OCI-LY7 (cell line): ENCODE data around the gene SEMA3D.

Experiments
- EZH2phosphoT487 ChIP-seq: fragments of 200-600 bp; sonication (generic); IDR thresholded peaks from 2 replicates; pipeline ENCODE4 v1.6.1; 2018; ENCODE audit warnings: low read depth, borderline replicate concordance, mild to moderate bottlenecking, mixed run types, antibody characterized with exemption, low read length, moderate library complexity, mixed read lengths
- TF ChIP-seq, protein P1 (sequence below): fragments of 200-600 bp; sonication (generic); conservative IDR thresholded peaks from 2 replicates; pipeline ENCODE4 v1.5.1; 2014; ENCODE audit warnings: mild to moderate bottlenecking, antibody characterized with exemption, low read length, moderate library complexity, mixed read lengths

GRCh38 chr7:85164376-85164775 is 22.5 kb downstream of the SEMA3D start:
- TF ChIP-seq, protein P1, sequence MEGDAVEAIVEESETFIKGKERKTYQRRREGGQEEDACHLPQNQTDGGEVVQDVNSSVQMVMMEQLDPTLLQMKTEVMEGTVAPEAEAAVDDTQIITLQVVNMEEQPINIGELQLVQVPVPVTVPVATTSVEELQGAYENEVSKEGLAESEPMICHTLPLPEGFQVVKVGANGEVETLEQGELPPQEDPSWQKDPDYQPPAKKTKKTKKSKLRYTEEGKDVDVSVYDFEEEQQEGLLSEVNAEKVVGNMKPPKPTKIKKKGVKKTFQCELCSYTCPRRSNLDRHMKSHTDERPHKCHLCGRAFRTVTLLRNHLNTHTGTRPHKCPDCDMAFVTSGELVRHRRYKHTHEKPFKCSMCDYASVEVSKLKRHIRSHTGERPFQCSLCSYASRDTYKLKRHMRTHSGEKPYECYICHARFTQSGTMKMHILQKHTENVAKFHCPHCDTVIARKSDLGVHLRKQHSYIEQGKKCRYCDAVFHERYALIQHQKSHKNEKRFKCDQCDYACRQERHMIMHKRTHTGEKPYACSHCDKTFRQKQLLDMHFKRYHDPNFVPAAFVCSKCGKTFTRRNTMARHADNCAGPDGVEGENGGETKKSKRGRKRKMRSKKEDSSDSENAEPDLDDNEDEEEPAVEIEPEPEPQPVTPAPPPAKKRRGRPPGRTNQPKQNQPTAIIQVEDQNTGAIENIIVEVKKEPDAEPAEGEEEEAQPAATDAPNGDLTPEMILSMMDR, result no peak
- TF ChIP-seq EZH2phosphoT487, result no peak
